Measurements from ENCODE around the gene IFRD1.
"Not testable (repeated sequence)": the region's sequence is repeated elsewhere in the genome, so short reads cannot be mapped to it uniquely, and the experiment has no call there.

The IFRD1 gene

DNA sequence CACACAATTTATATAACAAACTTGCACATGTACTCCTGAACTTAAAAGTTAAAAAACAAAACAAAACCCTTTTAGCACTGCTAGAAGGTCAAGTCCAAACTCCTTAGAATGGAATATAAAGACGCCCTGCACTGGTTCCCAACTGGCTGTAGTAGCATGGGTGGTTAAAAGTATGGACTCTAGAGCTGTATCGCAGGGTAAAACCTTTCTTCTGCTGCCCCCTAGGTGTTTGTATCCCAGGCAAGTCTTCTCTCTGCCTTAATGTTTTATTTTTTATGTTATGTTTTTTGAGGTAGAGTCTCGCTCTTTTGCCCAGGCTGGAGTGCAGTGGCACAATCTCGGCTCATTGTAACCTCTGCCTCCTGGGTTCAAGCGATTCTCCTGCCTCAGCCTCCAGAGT, 65.7 kb downstream of the IFRD1 start:
- Histone ChIP-seq H3K4me3 (ENCODE audit: low read length, poor library complexity, severe bottlenecking) (no peak overlapping the region), H4K20me1 (ENCODE audit: insufficient read depth, low read length, poor library complexity, severe bottlenecking) (no peaks in the 10 kb centered on the region), H3K9ac (ENCODE audit: low read depth, low read length, poor library complexity, severe bottlenecking) (no peak overlapping the region), H3F3A (ENCODE audit: low read depth) (no peaks in the 10 kb centered on the region), H3K36me3 (ENCODE audit: insufficient read depth, low read length) (no peaks in the 10 kb centered on the region), H3K4me2 (ENCODE audit: low read depth, low read length, poor library complexity, severe bottlenecking) (no peak overlapping the region), H3K79me2 (ENCODE audit: insufficient read depth, low read length) (no peaks in the 10 kb centered on the region), H3K9me3 (ENCODE audit: insufficient read depth, low read depth, low read length) (no peaks in the 10 kb centered on the region), H3K27me3 (ENCODE audit: insufficient read depth, low read length, poor library complexity, severe bottlenecking) (no peaks in the 10 kb centered on the region), H3K9me2 (replicated peaks; ENCODE audit: low read depth, low read length) (no peaks in the 10 kb centered on the region), H2AFZ (ENCODE audit: low read length) (no peak overlapping the region), H3K4me1 (ENCODE audit: insufficient read depth, low read length, poor library complexity, severe bottlenecking) (no peaks in the 10 kb centered on the region)
- no peak for TF ChIP-seq EZH2phosphoT487 (IDR thresholded peaks at IDR 0.05; ENCODE audit: borderline replicate concordance)
- TF ChIP-seq CTCF (conservative IDR thresholded peaks at IDR 0.05; ENCODE audit: low read length) = 0 out of 2 replicates have a peak, but pooled peaks have one; percentile 17

- not testable (repeated sequence) for H3K27me3 ChIP-seq (ENCODE audit: insufficient read depth, low read length, poor library complexity, severe bottlenecking); H3K4me2 ChIP-seq (ENCODE audit: low read depth, low read length, poor library complexity, severe bottlenecking); H3K36me3 ChIP-seq (ENCODE audit: insufficient read depth, low read length); H3F3A ChIP-seq (ENCODE audit: low read depth); H3K9me3 ChIP-seq (ENCODE audit: insufficient read depth, low read depth, low read length); H3K4me1 ChIP-seq (ENCODE audit: insufficient read depth, low read length, poor library complexity, severe bottlenecking); H2AFZ ChIP-seq (ENCODE audit: low read length); H3K9ac ChIP-seq (ENCODE audit: low read depth, low read length, poor library complexity, severe bottlenecking); H4K20me1 ChIP-seq (ENCODE audit: insufficient read depth, low read length, poor library complexity, severe bottlenecking); H3K79me2 ChIP-seq (ENCODE audit: insufficient read depth, low read length); H3K9me2 ChIP-seq (replicated peaks; ENCODE audit: low read depth, low read length); H3K4me3 ChIP-seq (ENCODE audit: low read length, poor library complexity, severe bottlenecking)
Measured at GRCh38 chr7:112516418-112516817, 66.2 kb downstream of the IFRD1 start.

DNA sequence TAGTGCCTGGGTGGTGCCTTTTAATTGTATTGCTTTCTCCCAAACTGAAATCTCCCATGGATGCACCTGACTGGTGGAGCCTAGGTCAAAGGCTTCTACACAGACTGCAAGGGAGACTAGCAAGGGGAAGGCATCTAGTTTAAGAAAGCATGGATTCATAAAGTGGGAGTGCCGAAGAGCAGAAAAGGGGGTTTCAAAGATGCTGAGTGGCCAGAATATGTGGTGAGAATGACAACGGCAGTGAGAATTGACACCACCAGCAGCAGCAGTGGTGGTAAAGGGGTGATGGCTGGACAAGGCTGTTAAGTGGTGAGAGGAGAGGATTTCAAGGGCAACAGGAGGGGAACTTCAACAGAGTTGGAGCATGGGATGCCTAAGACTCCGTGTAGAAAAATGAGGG, 67.2 kb downstream of the IFRD1 start:
- no peaks in the 10 kb centered on the region for H3K9me3 ChIP-seq (ENCODE audit: insufficient read depth, low read depth, low read length)
- no peaks in the 10 kb centered on the region for H3K9me2 ChIP-seq (replicated peaks; ENCODE audit: low read depth, low read length)
- no peaks in the 10 kb centered on the region for H3K27me3 ChIP-seq (ENCODE audit: insufficient read depth, low read length, poor library complexity, severe bottlenecking)
- TF ChIP-seq EZH2phosphoT487 (IDR thresholded peaks at IDR 0.05; ENCODE audit: borderline replicate concordance) (no peak), CTCF (conservative IDR thresholded peaks at IDR 0.05; ENCODE audit: low read length) (no peak)
- no peak overlapping the region for H2AFZ ChIP-seq (ENCODE audit: low read length)
- H3F3A ChIP-seq (ENCODE audit: low read depth) = no peaks in the 10 kb centered on the region
- no peaks in the 10 kb centered on the region for H3K79me2 ChIP-seq (ENCODE audit: insufficient read depth, low read length)
- no peaks in the 10 kb centered on the region for H3K36me3 ChIP-seq (ENCODE audit: insufficient read depth, low read length)
- no peak overlapping the region for H3K9ac ChIP-seq (ENCODE audit: low read depth, low read length, poor library complexity, severe bottlenecking)
- no peaks in the 10 kb centered on the region for H4K20me1 ChIP-seq (ENCODE audit: insufficient read depth, low read length, poor library complexity, severe bottlenecking)
- H3K4me3 ChIP-seq (ENCODE audit: low read length, poor library complexity, severe bottlenecking) = no peak overlapping the region
- no peak overlapping the region for H3K4me2 ChIP-seq (ENCODE audit: low read depth, low read length, poor library complexity, severe bottlenecking)
- no peaks in the 10 kb centered on the region for H3K4me1 ChIP-seq (ENCODE audit: insufficient read depth, low read length, poor library complexity, severe bottlenecking)

GRCh38 chr7:112520787-112521186, 70.5 kb downstream of the IFRD1 start:
- TF ChIP-seq CTCF (conservative IDR thresholded peaks at IDR 0.05; ENCODE audit: low read length) (no peak), EZH2phosphoT487 (IDR thresholded peaks at IDR 0.05; ENCODE audit: borderline replicate concordance) (no peak)
- H3K4me1 ChIP-seq (ENCODE audit: insufficient read depth, low read length, poor library complexity, severe bottlenecking) = no peaks in the 10 kb centered on the region
- no peak overlapping the region for H3K9ac ChIP-seq (ENCODE audit: low read depth, low read length, poor library complexity, severe bottlenecking)
- H3K9me3 ChIP-seq (ENCODE audit: insufficient read depth, low read depth, low read length) = no peaks in the 10 kb centered on the region
- H3K9me2 ChIP-seq (replicated peaks; ENCODE audit: low read depth, low read length) = no peaks in the 10 kb centered on the region
- H3K27me3 ChIP-seq (ENCODE audit: insufficient read depth, low read length, poor library complexity, severe bottlenecking) = no peaks in the 10 kb centered on the region
- no peaks in the 10 kb centered on the region for H3K79me2 ChIP-seq (ENCODE audit: insufficient read depth, low read length)
- H3K36me3 ChIP-seq (ENCODE audit: insufficient read depth, low read length) = no peaks in the 10 kb centered on the region
- H4K20me1 ChIP-seq (ENCODE audit: insufficient read depth, low read length, poor library complexity, severe bottlenecking) = no peaks in the 10 kb centered on the region
- H3K4me2 ChIP-seq (ENCODE audit: low read depth, low read length, poor library complexity, severe bottlenecking) = no peak overlapping the region
- H3F3A ChIP-seq (ENCODE audit: low read depth) = no peaks in the 10 kb centered on the region
- no peak overlapping the region for H3K4me3 ChIP-seq (ENCODE audit: low read length, poor library complexity, severe bottlenecking)
- H2AFZ ChIP-seq (ENCODE audit: low read length) = no peak overlapping the region

Data from Loucy (cell line).